Measurements from ENCODE around the gene COL18A1.

Gene COL18A1

GRCh38 chr21:45516071-45516670 is 111.2 kb downstream of the COL18A1 start:
- no peak overlapping the region for H3K27ac ChIP-seq (replicated peaks; ENCODE audit: low read length)
- no peak overlapping the region for H3K4me3 ChIP-seq (ENCODE audit: low read length in 2 of 2)
- H3K36me3 ChIP-seq (replicated peaks in 1 of 2; ENCODE audit: control insufficient read depth in 2 of 2, insufficient read depth in 2 of 2, low read length in 2 of 2), result peaks cover 15 to 29% of the 10 kb centered on the region in 2 donors
- H2AK5ac ChIP-seq (ENCODE audit: low read depth, low read length), result no peak overlapping the region
- no peak overlapping the region for H3K14ac ChIP-seq (ENCODE audit: low read length)
- no peak overlapping the region for H4K8ac ChIP-seq (ENCODE audit: low read depth, low read length)
- no peak overlapping the region for H2BK12ac ChIP-seq (ENCODE audit: low read length)
- no peak overlapping the region for H3K23ac ChIP-seq (ENCODE audit: low read depth, low read length, poor library complexity)
- H2AFZ ChIP-seq (ENCODE audit: low read length), result no peak overlapping the region
- no peak overlapping the region for H2BK15ac ChIP-seq (ENCODE audit: low read length)
- H2BK120ac ChIP-seq (ENCODE audit: low read depth, low read length), result no peak overlapping the region
- H3K4me2 ChIP-seq (ENCODE audit: insufficient read depth, low read length, poor library complexity, severe bottlenecking), result no peak overlapping the region
- H3K9ac ChIP-seq (ENCODE audit: low read depth, low read length, poor library complexity), result no peak overlapping the region
- peaks cover 7 to 22% of the 10 kb centered on the region in 2 donors for H3K9me3 ChIP-seq (replicated peaks in 1 of 2; ENCODE audit: control insufficient read depth in 2 of 2, insufficient read depth in 1 of 2, low read depth in 1 of 2, low read length in 2 of 2)
- H2BK5ac ChIP-seq (ENCODE audit: low read length), result peak overlapping the region; percentile 66
- no peaks in the 10 kb centered on the region for H3K27me3 ChIP-seq (ENCODE audit: control insufficient read depth in 3 of 3, insufficient read depth in 3 of 3, low read depth in 1 of 3, low read length in 3 of 3)
- H4K91ac ChIP-seq (ENCODE audit: low read depth, low read length, poor library complexity), result no peak overlapping the region
- H3K79me1 ChIP-seq (ENCODE audit: low read depth, low read length), result peaks cover 5% of the 10 kb centered on the region
- H3K18ac ChIP-seq (ENCODE audit: low read length), result no peak overlapping the region
- H3K4ac ChIP-seq (ENCODE audit: low read length), result no peak overlapping the region
- no CpG with 5 or more reads among the region's 21 CpGs for WGBS, 2 donors (ENCODE audit: extremely low coverage in 2 of 2, insufficient read length in 2 of 2, insufficient replicate concordance in 1 of 2)
- no peaks in the 10 kb centered on the region for H3K4me1 ChIP-seq (ENCODE audit: control insufficient read depth in 2 of 2, insufficient read depth in 1 of 2, low read depth in 1 of 2, low read length in 2 of 2)
- DNase-seq (ENCODE audit: low spot score), result no peak

- WGBS, 2 donors (ENCODE audit: extremely low coverage in 2 of 2, insufficient read length in 2 of 2, insufficient replicate concordance in 1 of 2), result no CpG with 5 or more reads among the region's 14 CpGs
- no peak overlapping the region for H2BK12ac ChIP-seq (ENCODE audit: low read length)
These were observed 111.7 kb downstream of the COL18A1 start for GRCh38 chr21:45516671-45517151.

GRCh38 chr21:45517249-45518065 is 112.5 kb downstream of the COL18A1 start:
- Histone ChIP-seq H2BK120ac (ENCODE audit: low read depth, low read length) (no peak overlapping the region), H2BK15ac (ENCODE audit: low read length) (no peak overlapping the region), H2BK12ac (ENCODE audit: low read length) (no peak overlapping the region), H3K4me2 (ENCODE audit: insufficient read depth, low read length, poor library complexity, severe bottlenecking) (no peak overlapping the region), H3K4me3 (ENCODE audit: low read length in 2 of 2) (no peak overlapping the region), H3K23ac (ENCODE audit: low read depth, low read length, poor library complexity) (no peak overlapping the region), H4K8ac (ENCODE audit: low read depth, low read length) (no peak overlapping the region), H3K27ac (replicated peaks; ENCODE audit: low read length) (no peak overlapping the region), H4K91ac (ENCODE audit: low read depth, low read length, poor library complexity) (no peak overlapping the region), H2AFZ (ENCODE audit: low read length) (no peak overlapping the region), H3K18ac (ENCODE audit: low read length) (no peak overlapping the region), H3K4ac (ENCODE audit: low read length) (no peak overlapping the region), H3K14ac (ENCODE audit: low read length) (no peak overlapping the region), H3K36me3 (replicated peaks in 1 of 2; ENCODE audit: control insufficient read depth in 2 of 2, insufficient read depth in 2 of 2, low read length in 2 of 2) (peaks cover 15 to 29% of the 10 kb centered on the region in 2 donors), H3K9ac (ENCODE audit: low read depth, low read length, poor library complexity) (no peak overlapping the region), H2AK5ac (ENCODE audit: low read depth, low read length) (no peak overlapping the region), H3K27me3 (ENCODE audit: control insufficient read depth in 3 of 3, insufficient read depth in 3 of 3, low read depth in 1 of 3, low read length in 3 of 3) (no peaks in the 10 kb centered on the region), H2BK5ac (ENCODE audit: low read length) (no peak overlapping the region), H3K79me1 (ENCODE audit: low read depth, low read length) (peaks cover 5% of the 10 kb centered on the region), H3K4me1 (ENCODE audit: control insufficient read depth in 2 of 2, insufficient read depth in 1 of 2, low read depth in 1 of 2, low read length in 2 of 2) (no peaks in the 10 kb centered on the region), H3K9me3 (replicated peaks in 1 of 2; ENCODE audit: control insufficient read depth in 2 of 2, insufficient read depth in 1 of 2, low read depth in 1 of 2, low read length in 2 of 2) (peaks cover 8 to 22% of the 10 kb centered on the region in 2 donors)
- no peak for DNase-seq (ENCODE audit: low spot score)
- no CpG with 5 or more reads among the region's 15 CpGs for WGBS, 2 donors (ENCODE audit: extremely low coverage in 2 of 2, insufficient read length in 2 of 2, insufficient replicate concordance in 1 of 2)

More at GRCh38 chr21:45516671-45517151, 111.7 kb downstream of the COL18A1 start:
- Histone ChIP-seq H3K27ac (replicated peaks; ENCODE audit: low read length) (no peak overlapping the region), H3K4me1 (ENCODE audit: control insufficient read depth in 2 of 2, insufficient read depth in 1 of 2, low read depth in 1 of 2, low read length in 2 of 2) (no peaks in the 10 kb centered on the region), H3K4me3 (ENCODE audit: low read length in 2 of 2) (no peak overlapping the region), H3K23ac (ENCODE audit: low read depth, low read length, poor library complexity) (no peak overlapping the region), H2BK120ac (ENCODE audit: low read depth, low read length) (no peak overlapping the region), H2AFZ (ENCODE audit: low read length) (no peak overlapping the region), H4K91ac (ENCODE audit: low read depth, low read length, poor library complexity) (no peak overlapping the region), H3K18ac (ENCODE audit: low read length) (no peak overlapping the region), H3K14ac (ENCODE audit: low read length) (no peak overlapping the region), H2BK15ac (ENCODE audit: low read length) (no peak overlapping the region), H3K4me2 (ENCODE audit: insufficient read depth, low read length, poor library complexity, severe bottlenecking) (no peak overlapping the region), H3K9ac (ENCODE audit: low read depth, low read length, poor library complexity) (no peak overlapping the region), H3K79me1 (ENCODE audit: low read depth, low read length) (peaks cover 5% of the 10 kb centered on the region), H2AK5ac (ENCODE audit: low read depth, low read length) (no peak overlapping the region), H3K36me3 (replicated peaks in 1 of 2; ENCODE audit: control insufficient read depth in 2 of 2, insufficient read depth in 2 of 2, low read length in 2 of 2) (peaks cover 15 to 27% of the 10 kb centered on the region in 2 donors), H3K4ac (ENCODE audit: low read length) (no peak overlapping the region), H4K8ac (ENCODE audit: low read depth, low read length) (no peak overlapping the region), H2BK5ac (ENCODE audit: low read length) (no peak overlapping the region), H3K9me3 (replicated peaks in 1 of 2; ENCODE audit: control insufficient read depth in 2 of 2, insufficient read depth in 1 of 2, low read depth in 1 of 2, low read length in 2 of 2) (peaks cover 7 to 22% of the 10 kb centered on the region in 2 donors), H3K27me3 (ENCODE audit: control insufficient read depth in 3 of 3, insufficient read depth in 3 of 3, low read depth in 1 of 3, low read length in 3 of 3) (no peaks in the 10 kb centered on the region)
- no peak for DNase-seq (ENCODE audit: low spot score)

DNA sequence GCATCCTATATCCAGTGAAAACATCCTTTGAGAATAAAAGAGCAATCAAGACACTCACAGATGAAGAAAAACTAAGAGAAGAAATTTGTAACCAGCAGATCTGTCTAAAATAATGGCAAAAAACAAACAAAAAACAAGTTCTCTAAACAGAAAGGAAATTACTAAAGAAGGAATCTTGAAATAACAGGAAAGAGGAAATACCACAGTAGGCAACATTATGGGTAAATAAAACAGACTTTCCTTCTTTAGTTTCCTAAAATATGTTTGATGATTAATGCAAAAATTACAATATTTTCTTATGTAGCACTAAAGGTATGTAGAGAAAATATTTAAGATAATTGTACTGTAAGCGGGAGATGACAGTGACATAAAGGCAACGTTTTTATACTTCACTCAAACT is 113.8 kb downstream of the COL18A1 start:
- Histone ChIP-seq H3K4me2 (ENCODE audit: insufficient read depth, low read length, poor library complexity, severe bottlenecking) (no peak overlapping the region), H3K79me1 (ENCODE audit: low read depth, low read length) (peaks cover 5% of the 10 kb centered on the region), H3K23ac (ENCODE audit: low read depth, low read length, poor library complexity) (no peak overlapping the region), H3K9ac (ENCODE audit: low read depth, low read length, poor library complexity) (no peak overlapping the region), H3K9me3 (replicated peaks in 1 of 2; ENCODE audit: control insufficient read depth in 2 of 2, insufficient read depth in 1 of 2, low read depth in 1 of 2, low read length in 2 of 2) (peaks cover 11 to 22% of the 10 kb centered on the region in 2 donors), H2BK12ac (ENCODE audit: low read length) (no peak overlapping the region), H3K27ac (replicated peaks; ENCODE audit: low read length) (no peak overlapping the region), H2AK5ac (ENCODE audit: low read depth, low read length) (no peak overlapping the region), H3K14ac (ENCODE audit: low read length) (no peak overlapping the region), H2BK5ac (ENCODE audit: low read length) (no peak overlapping the region), H2BK15ac (ENCODE audit: low read length) (no peak overlapping the region), H4K91ac (ENCODE audit: low read depth, low read length, poor library complexity) (no peak overlapping the region), H4K8ac (ENCODE audit: low read depth, low read length) (no peak overlapping the region), H3K4me3 (ENCODE audit: low read length in 2 of 2) (no peak overlapping the region), H3K4ac (ENCODE audit: low read length) (no peak overlapping the region), H2BK120ac (ENCODE audit: low read depth, low read length) (no peak overlapping the region), H3K27me3 (ENCODE audit: control insufficient read depth in 3 of 3, insufficient read depth in 3 of 3, low read depth in 1 of 3, low read length in 3 of 3) (no peaks in the 10 kb centered on the region), H3K36me3 (replicated peaks in 1 of 2; ENCODE audit: control insufficient read depth in 2 of 2, insufficient read depth in 2 of 2, low read length in 2 of 2) (peaks cover 13 to 31% of the 10 kb centered on the region in 2 donors), H3K18ac (ENCODE audit: low read length) (no peak overlapping the region), H2AFZ (ENCODE audit: low read length) (no peak overlapping the region), H3K4me1 (ENCODE audit: control insufficient read depth in 2 of 2, insufficient read depth in 1 of 2, low read depth in 1 of 2, low read length in 2 of 2) (no peaks in the 10 kb centered on the region)
- no CpG with 5 or more reads among the region's 2 CpGs for WGBS, 2 donors (ENCODE audit: extremely low coverage in 2 of 2, insufficient read length in 2 of 2, insufficient replicate concordance in 1 of 2)
- DNase-seq (ENCODE audit: low spot score), result no peak
